ENCODE results near the gene JAK3.

Gene JAK3

GRCh38 chr19:17866312-17866963, 18.7 kb upstream of the JAK3 start:
- DNase-seq (ENCODE audit: low read depth, low spot score), result no peak

GRCh38 chr19:17865364-17866311, 17.9 kb upstream of the JAK3 start:
- no peak for DNase-seq (ENCODE audit: low read depth, low spot score)

DNA sequence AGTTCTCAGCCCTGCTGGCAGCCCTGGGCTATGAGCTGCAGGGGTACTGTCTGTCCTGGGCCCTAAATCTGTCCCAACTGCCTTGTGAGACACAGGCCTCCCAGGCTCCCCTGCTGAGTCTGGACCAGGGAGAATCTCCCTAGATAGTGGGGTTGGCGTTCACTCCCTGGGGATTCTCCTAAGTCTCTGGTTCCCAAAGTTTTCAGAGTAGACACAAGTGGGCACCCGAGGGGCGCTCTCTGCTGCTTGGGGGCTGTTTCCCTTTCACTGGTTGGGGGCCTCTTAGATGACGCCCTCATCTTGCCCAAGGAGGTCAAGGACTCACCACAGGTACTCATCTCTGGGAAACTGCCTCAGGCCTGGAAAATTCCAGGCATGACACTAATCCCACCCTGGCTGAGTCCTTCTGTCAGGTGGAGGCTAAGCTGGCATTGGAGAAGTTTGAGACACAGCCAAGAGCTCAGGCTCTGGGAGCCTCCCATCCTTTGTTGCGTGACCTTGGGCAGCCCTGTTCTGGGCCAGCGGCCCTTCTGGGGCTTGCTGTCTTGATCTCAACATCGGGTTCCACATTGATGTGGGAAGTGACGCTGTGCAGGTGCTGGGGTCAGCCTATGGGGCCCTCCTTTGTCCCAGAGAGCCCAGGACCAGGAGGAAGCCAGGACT, 15.9 kb upstream of the JAK3 start:
- no peak for DNase-seq (ENCODE audit: low read depth, low spot score)

- DNase-seq (ENCODE audit: low read depth, low spot score), result no peak
Measured at GRCh38 chr19:17862711-17863519, 15.1 kb upstream of the JAK3 start.

GRCh38 chr19:17861542-17862402, 14.0 kb upstream of the JAK3 start:
- DNase-seq (ENCODE audit: low read depth, low spot score), result no peak

DNA sequence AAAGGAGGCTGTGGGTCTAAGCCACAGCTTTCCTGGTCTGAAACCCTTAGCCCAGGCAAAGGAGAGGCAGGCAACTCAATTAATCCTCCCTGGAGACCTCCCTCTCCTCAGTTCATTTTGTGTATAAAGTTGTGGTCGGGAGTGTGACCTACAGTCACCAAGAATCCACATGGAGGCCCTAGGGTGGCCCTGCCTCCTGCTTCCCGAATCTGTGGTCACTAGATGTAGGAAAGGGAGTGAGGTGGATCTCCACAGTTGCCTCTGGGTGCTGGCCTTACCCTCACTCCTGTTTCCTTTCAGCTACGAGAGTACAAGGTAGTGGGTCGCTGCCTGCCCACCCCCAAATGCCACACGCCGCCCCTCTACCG, 13.2 kb upstream of the JAK3 start:
- no peak for DNase-seq (ENCODE audit: low read depth, low spot score)

GRCh38 chr19:17860331-17860992, 12.7 kb upstream of the JAK3 start:
- no peak for DNase-seq (ENCODE audit: low read depth, low spot score)

- DNase-seq (ENCODE audit: low read depth, low spot score), result peak; percentile 95
Measured at GRCh38 chr19:17859533-17860330, 11.9 kb upstream of the JAK3 start, which contains the start of gene RPL18A. TSS of gene RPL18A (plus strand) at chr19:17859910. CDS start at chr19:17859957, 47 bp downstream.

- DNase-seq (ENCODE audit: low read depth, low spot score), result peak; percentile 82
Measured at GRCh38 chr19:17855280-17856152, 7.7 kb upstream of the JAK3 start.

DNA sequence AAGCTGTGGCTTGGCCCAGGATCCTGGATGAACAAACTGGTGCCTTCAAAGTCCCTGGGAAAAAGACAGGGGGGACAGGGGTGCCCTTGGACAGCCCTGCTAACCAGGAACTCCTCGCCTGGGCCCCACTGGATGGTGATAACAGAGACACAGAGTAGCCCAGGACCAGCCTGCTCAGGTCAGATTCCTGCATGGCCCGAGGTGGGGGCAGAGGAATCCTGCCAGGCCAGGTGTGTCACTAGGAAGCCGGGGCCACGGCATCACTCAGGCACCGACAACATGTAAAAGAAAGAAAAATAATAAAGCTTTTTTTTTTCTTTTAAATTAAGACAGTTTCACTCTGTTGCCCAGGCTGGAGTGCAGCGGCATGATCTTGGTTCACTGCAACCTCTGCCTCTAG, 6.3 kb upstream of the JAK3 start:
- DNase-seq (ENCODE audit: low read depth, low spot score), result no peak

GRCh38 chr19:17848595-17849292, 962 bp upstream of the JAK3 start:
- no peak for DNase-seq (ENCODE audit: low read depth, low spot score)

- DNase-seq (ENCODE audit: low read depth, low spot score), result no peak
Measured at GRCh38 chr19:17846146-17846545, 1.6 kb downstream of the JAK3 start.

GRCh38 chr19:17843908-17844490, 3.8 kb downstream of the JAK3 start:
- no peak for DNase-seq (ENCODE audit: low read depth, low spot score)

- DNase-seq (ENCODE audit: low read depth, low spot score), result no peak
Measured at GRCh38 chr19:17843292-17843827, 4.4 kb downstream of the JAK3 start.

- no peak for DNase-seq (ENCODE audit: low read depth, low spot score)
Measured at GRCh38 chr19:17842663-17843291, 5.0 kb downstream of the JAK3 start.

Measured in activated naive CD8-positive, alpha-beta T cell treated with anti-CD3 and anti-CD28 coated beads, Interleukin-2, amount 50 U/mL, for 16 hours (primary cell).